ENCODE results near the gene CCR8. TPM values are rescaled to one million over a fixed set of nuclear protein-coding genes. Genes with fewer than 3 reads are reported as not detected.

Gene CCR8
- under 1 TPM; 0.36 to 0.76 TPM for total RNA-seq

GRCh38 chr3:39329493-39329892, at the start of gene CCR8:
Gene CCR8, plus strand, starts transcription at chr3:39329709. Its CDS starts 2,623 bp downstream, at chr3:39332332.

GRCh38 chr3:39279745-39280517, 49.6 kb upstream of the CCR8 start, which contains the start of gene CX3CR1:
Gene CX3CR1, minus strand, starts transcription at chr3:39280036. Its CDS starts 13,527 bp downstream, at chr3:39266509.

Other genes with a start within 250 kb of the CCR8 start
- 10 to 100 TPM; 34.8 to 37.1 TPM for gene GORASP1, start 222.1 kb upstream of the CCR8 start, total RNA-seq
- gene TTC21A, start 222.0 kb upstream of the CCR8 start, total RNA-seq: 1 to 10 TPM; 2.2 to 2.7 TPM
- 10 to 100 TPM; 19.9 to 21.5 TPM for gene CSRNP1, start 176.1 kb upstream of the CCR8 start, total RNA-seq
- gene XIRP1, start 137.1 kb upstream of the CCR8 start, total RNA-seq: not detected
- under 1 TPM; 0.83 to 0.89 TPM for gene CX3CR1, start 49.7 kb upstream of the CCR8 start, total RNA-seq
- 10 to 100 TPM; 38.2 to 38.6 TPM for gene SLC25A38, start 53.7 kb downstream of the CCR8 start, total RNA-seq
- 1,000 to 10,000 TPM; 1,873 to 1,984 TPM for gene RPSA, start 77.0 kb downstream of the CCR8 start, total RNA-seq
- not detected for gene MOBP, start 138.0 kb downstream of the CCR8 start, total RNA-seq